Kidney (tissue), 14 donors: Measurements from ENCODE around the gene HOXD12. TPM values are rescaled to one million over a fixed set of nuclear protein-coding genes. Genes with fewer than 3 reads are reported as not detected.

Experiments
- DNase-seq, 5 donors: peaks; one replicate each; pipeline ENCODE4 v3.0.0-alpha.2; 2013 to 2020
- FAIRE-seq: peaks from 2 replicates; lab custom pipeline; 2012; peaks lifted over from hg19 to GRCh38; lab: Jason Lieb, UNC
- H3K27ac ChIP-seq, 2 donors: one replicate each; pipeline ENCODE4 v1.7.0; 2013; ENCODE audit warnings: low read depth in 2 of 2, low read length in 2 of 2, inconsistent platforms in 1 of 2
- H3K27me3 ChIP-seq: one replicate; pipeline ENCODE4 v1.7.1; 2013; ENCODE audit warnings: low read length, inconsistent platforms; ENCODE audit not compliant: control insufficient read depth, insufficient read depth
- H3K36me3 ChIP-seq, 3 donors: one replicate each; pipeline versions ENCODE4 v1.7.0 to v1.7.1; 2013; ENCODE audit warnings: low read length in 3 of 3, control low read depth in 1 of 3, inconsistent platforms in 1 of 3; ENCODE audit not compliant: insufficient read depth in 3 of 3, control insufficient read depth in 2 of 3
- H3K4me1 ChIP-seq, 3 donors: one replicate each; pipeline versions ENCODE4 v1.7.0 to v1.7.1; 2013; ENCODE audit warnings: low read length in 3 of 3, inconsistent platforms in 1 of 3, low read depth in 1 of 3; ENCODE audit not compliant: control insufficient read depth in 2 of 3, insufficient read depth in 2 of 3
- H3K4me3 ChIP-seq, 3 donors: one replicate each; pipeline versions ENCODE4 v1.7.0 to v1.8.1; 2013; ENCODE audit warnings: low read length in 3 of 3, control low read depth in 1 of 3, inconsistent platforms in 1 of 3
- H3K9ac ChIP-seq, 3 donors: one replicate each; pipeline versions ENCODE4 v1.7.0 to v1.7.1; 2013; ENCODE audit warnings: low read length in 3 of 3, control low read depth in 1 of 3, inconsistent platforms in 1 of 3
- H3K9me3 ChIP-seq, 3 donors: one replicate each; pipeline versions ENCODE4 v1.7.0 to v1.7.1; 2013; ENCODE audit warnings: low read length in 3 of 3, control low read depth in 1 of 3, inconsistent platforms in 1 of 3; ENCODE audit not compliant: control insufficient read depth in 2 of 3, insufficient read depth in 1 of 3
- intact Hi-C: fragments of 100-400 bp; cut with DNase I; formaldehyde crosslinking; loops from one replicate; pipeline ENCODE4 v1.11.1; 2022
- polyA plus RNA-seq: library from polyadenylated mRNA; stranded (reverse); fragments of 350-450 nt; fragmentation: Illumina TruSeq; extraction: RNeasy Lipid Tissue Mini Kit (QIAGEN cat#74804); gene quantifications from one replicate; pipeline ENCODE4 v1.2.3, GENCODE V29; 2014; ENCODE audit warnings: low read depth, low replicate concordance; ENCODE audit not compliant: insufficient read depth
- total RNA-seq: library from RNA; stranded (reverse); fragmentation: NEBNext Ultra II Directional; extraction: Animal tissue kit (Norgen Biotek cat#: 25700); gene quantifications from one replicate; pipeline ENCODE4 v1.2.1, GENCODE V29; 2021
- TF ChIP-seq, protein P1 (sequence below): IDR thresholded peaks from 3 replicates; pipeline ENCODE4 v1.5.1; 2012; ENCODE audit warnings: mild to moderate bottlenecking, moderate library complexity, borderline replicate concordance; ENCODE audit not compliant: insufficient read depth; ENCODE audit errors: extremely low read depth
- donor health status: control.
- donor health status: control.
- donor health status: control.
- donor health status: control.
- donor health status: control.
- donor health status: DM: yes; HTN: yes; CAD: no.
- donor health status: Normal renal cell carcinoma (clear cell type).

The HOXD12 gene
- total and polyA plus RNA-seq, 2 donors from 2014 or later: not detected

DNA sequence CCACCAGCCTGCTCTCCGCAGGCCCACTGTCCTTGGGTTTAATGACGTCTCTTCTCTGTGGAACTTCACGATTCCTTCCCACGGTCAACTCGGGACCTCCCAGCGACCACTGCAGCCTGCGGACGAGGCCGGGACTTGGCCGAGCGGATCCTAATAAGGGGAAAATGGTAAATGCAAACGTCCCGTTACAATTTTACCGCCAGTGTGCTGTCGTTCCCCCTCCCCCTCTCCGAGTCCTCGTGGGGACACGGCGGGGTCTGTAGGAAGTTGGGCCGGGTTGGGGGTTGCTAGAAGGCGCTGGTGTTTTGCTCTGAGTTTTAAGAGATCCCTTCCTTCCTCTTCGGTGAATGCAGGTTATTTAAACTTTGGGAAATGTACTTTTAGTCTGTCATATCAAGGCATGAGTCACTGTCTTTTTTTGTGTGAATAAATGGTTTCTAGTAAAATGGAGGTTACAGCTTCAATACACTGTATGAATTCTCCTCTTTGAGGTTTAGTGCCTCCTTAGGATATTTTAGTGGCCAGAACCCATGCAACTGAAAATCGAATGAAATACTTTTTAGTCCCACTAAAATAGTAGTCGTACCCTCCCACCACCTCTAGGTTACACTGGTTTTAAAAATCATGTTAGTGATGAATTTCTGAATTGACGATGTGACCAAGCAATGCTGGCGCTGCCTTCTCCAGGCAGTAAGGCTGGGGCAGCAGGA is 9.8 kb downstream of the HOXD12 start:
- DNase-seq: peak in 4 of 5 donors; percentile 38 to 57 (median 50)
- no peaks in the 10 kb centered on the region for H3K9me3 ChIP-seq
- H3K36me3 ChIP-seq: peaks cover 0 to 5% (median 0%) of the 10 kb centered on the region in 3 donors
- no peak for FAIRE-seq
- peak overlapping the region; percentile 85 to 92 for H3K27ac ChIP-seq
- peak overlapping the region; percentile 55 to 89 (median 69) for H3K4me3 ChIP-seq
- TF ChIP-seq, protein P1, sequence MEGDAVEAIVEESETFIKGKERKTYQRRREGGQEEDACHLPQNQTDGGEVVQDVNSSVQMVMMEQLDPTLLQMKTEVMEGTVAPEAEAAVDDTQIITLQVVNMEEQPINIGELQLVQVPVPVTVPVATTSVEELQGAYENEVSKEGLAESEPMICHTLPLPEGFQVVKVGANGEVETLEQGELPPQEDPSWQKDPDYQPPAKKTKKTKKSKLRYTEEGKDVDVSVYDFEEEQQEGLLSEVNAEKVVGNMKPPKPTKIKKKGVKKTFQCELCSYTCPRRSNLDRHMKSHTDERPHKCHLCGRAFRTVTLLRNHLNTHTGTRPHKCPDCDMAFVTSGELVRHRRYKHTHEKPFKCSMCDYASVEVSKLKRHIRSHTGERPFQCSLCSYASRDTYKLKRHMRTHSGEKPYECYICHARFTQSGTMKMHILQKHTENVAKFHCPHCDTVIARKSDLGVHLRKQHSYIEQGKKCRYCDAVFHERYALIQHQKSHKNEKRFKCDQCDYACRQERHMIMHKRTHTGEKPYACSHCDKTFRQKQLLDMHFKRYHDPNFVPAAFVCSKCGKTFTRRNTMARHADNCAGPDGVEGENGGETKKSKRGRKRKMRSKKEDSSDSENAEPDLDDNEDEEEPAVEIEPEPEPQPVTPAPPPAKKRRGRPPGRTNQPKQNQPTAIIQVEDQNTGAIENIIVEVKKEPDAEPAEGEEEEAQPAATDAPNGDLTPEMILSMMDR: no peak
- intact Hi-C loops: no loop called here
- H3K27me3 ChIP-seq: no peaks in the 10 kb centered on the region
- peaks cover 0 to 5% (median 0%) of the 10 kb centered on the region in 3 donors for H3K4me1 ChIP-seq
- peak overlapping the region; percentile 5 to 91 (median 89) for H3K9ac ChIP-seq

DNA sequence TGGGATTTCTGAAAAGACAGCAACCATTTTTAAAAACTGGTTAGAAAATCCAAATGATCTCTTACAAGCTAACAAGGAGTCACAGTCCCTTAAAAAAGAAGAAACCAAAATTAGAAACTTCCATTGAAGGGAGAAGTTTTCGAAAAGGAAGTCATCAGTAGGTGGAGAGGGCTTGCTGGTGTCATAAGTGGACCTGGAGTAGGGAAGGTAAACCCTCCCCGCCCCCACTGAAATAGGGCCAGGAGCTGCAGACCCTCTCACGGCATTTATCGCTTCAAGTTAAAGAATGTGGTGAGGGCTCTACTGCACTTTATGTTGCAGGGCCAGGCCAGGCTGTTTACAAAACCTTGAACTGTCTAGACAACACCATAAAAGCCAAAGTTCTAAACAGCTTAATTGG is 10.4 kb downstream of the HOXD12 start:
- FAIRE-seq: no peak

DNA sequence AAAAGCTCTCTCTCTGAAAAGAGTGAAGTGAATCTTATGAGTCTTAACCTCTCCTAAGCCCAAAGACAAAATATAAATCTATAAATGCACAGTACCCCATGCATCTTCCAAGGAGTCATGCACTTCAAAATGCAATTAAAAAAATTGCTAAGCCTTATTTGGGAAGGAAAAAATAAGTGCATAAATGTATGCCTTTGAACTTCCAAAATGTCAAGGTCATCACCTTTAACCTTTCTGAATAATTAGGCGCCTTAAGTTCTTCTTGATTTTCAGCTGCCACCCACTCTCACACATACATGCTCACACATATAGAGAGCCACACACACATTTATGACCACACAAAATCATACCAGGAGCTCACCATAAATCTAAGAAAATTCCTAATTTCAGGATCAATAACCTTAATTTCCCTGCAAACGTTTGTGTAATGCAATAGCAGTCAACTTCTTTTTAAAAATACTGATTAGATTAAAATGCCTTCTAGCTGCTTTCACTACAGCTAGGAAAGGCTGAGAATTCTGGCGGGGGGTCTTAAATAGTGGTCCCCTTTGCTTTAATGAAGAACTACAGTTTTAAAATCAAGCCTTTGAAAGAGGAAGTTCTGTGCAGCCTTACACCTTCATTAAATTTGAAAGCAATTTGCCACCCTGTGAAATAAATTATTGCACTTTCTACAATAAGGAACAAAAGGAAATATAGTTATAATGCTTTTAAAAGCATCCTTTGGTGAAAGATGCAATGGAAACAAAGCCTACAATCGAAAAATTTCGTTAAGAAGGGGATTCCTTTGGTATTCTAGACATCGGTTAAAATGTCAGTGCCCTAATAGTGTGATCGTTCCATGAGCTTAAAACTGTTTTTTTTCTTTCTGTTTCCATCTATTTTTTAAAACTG is 11.1 kb downstream of the HOXD12 start:
- FAIRE-seq (no peak), DNase-seq (peak in 2 of 5 donors; percentile 61 to 76)
- Histone ChIP-seq H3K27ac (peak overlapping the region; percentile 85 to 92), H3K4me1 (peaks cover 0 to 3% (median 0%) of the 10 kb centered on the region in 3 donors), H3K4me3 (peak overlapping the region; percentile 54 to 89 (median 69)), H3K9me3 (no peaks in the 10 kb centered on the region), H3K27me3 (no peaks in the 10 kb centered on the region), H3K36me3 (peaks cover 0 to 5% (median 0%) of the 10 kb centered on the region in 3 donors), H3K9ac (peak overlapping the region; percentile 37 to 91 (median 89))
- TF ChIP-seq, protein P1: no peak
- intact Hi-C loops: no loop called here

More for the DNA sequence above, 10.4 kb downstream of the HOXD12 start:
- Histone ChIP-seq H3K9ac (peak overlapping the region; percentile 22 to 91 (median 89)), H3K27ac (peak overlapping the region; percentile 85 to 92), H3K27me3 (no peaks in the 10 kb centered on the region), H3K4me3 (peak overlapping the region; percentile 54 to 89 (median 69)), H3K9me3 (no peaks in the 10 kb centered on the region), H3K4me1 (peaks cover 0 to 3% (median 0%) of the 10 kb centered on the region in 3 donors), H3K36me3 (peaks cover 0 to 5% (median 0%) of the 10 kb centered on the region in 3 donors)
- DNase-seq: peak in 3 of 5 donors; percentile 72 to 80 (median 76)
- intact Hi-C loops: no loop called here
- TF ChIP-seq, protein P1: no peak
